ENCODE data around the gene RAB11FIP2.

DNA sequence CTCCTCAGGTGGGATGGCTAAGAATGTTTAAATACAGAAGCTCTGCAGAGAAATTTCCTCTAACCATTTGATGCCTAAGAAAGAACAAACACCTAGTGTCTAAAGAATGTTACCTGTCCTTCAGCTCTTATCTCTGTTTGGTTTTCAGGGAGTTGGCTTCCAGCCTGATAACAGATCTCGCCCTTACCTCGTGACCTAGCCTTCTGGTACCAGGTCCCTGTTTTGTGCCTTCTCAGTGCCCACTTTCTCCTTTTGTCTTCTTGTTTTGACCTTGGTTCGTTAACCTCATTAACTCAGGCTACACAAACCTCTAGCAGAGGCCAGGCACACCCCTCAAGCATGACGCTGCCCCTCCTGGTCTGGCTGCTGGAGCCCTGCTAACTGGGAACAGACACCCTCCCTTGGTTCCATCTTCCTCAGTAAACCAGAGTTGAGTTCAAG is 16.1 kb upstream of the RAB11FIP2 start:
- TF ChIP-seq CTCF (conservative IDR thresholded peaks at IDR 0.05; ENCODE audit: low read depth, low read length) (no peak), EZH2 (IDR thresholded peaks at IDR 0.05; ENCODE audit: low read length, unreplicated experiment) (no peak)
